EH (cell line): ENCODE results near the gene KAZN.

Source experiments
- DNase-seq: peaks from one replicate; pipeline ENCODE4 v3.0.0-alpha.2; 2015; ENCODE audit warnings: low read depth

KAZN gene

DNA sequence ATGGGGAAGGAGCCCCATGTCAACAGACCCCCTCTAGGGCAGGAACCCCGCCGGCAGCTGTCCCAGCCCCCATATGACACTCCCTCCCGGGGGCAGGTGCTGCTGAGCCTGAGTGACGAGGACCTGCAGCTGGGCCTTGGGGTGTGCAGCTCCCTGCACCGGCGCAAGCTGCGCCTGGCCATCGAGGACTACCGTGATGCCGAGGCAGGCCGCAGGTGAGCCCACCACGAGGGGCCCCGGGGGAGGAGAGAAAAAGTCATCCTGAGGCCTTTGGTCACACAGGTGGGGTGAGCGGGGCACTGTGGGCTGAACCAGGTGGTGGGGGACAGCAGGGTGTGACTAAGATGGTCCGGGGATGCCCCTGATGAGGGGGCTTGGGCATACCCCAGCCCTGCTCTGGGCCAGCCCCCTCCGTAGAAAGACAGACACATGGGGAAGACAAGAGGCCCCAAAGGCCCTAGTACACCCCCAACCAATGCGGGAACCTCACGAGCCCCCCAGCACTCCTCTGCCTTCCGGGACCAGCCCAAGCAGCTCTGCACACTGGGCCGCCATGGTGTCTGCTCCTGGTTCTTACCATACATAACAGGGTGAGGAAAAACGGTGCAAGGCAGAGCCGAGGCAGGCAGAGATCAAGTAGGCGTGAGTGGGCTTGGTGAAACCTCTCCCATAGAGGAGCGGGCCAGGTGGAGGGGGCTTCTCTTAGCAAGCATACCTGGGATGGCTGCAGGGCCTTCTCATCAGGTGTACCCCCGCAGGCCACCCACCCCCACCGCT, 496.4 kb downstream of the KAZN start:
- no peak for DNase-seq

DNA sequence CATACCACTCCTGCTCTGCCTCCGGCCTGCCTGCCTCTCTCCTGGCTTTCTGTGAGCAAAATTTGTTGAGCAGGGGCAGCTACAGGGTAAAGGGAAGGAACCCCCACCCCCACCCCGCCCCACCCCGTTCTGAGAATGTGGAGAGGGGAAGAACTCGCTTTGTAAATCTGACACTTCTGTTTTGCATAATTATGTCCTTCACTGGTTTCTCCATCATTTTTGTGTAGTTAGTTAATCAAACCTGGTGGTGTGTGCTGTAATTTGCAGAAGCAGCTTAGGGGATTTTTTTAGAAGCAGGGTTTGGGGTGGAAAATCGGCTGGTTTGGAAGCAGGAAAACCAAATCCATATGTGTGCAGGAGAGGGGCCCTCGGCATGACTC, 497.0 kb downstream of the KAZN start:
- no peak for DNase-seq

DNA sequence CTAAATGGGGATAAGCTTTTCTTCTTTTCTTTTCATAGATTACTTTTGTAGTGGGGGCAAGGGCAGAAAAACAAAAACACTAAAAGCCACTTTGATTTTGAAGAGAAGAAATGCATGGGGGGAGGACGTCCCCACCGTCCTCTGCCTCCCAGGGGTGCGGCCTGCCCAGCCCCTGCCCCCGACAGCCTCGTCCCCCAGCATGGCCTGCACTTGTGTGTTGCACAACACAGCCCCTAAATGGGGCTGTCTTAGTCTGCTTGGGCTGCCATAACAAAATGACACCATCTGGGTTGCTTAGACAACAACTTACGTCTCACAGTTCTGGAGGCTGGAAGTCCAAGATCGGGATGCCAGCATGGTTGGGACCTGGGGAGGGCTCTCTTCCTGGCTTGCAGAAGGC, 497.8 kb downstream of the KAZN start:
- no peak for DNase-seq

DNA sequence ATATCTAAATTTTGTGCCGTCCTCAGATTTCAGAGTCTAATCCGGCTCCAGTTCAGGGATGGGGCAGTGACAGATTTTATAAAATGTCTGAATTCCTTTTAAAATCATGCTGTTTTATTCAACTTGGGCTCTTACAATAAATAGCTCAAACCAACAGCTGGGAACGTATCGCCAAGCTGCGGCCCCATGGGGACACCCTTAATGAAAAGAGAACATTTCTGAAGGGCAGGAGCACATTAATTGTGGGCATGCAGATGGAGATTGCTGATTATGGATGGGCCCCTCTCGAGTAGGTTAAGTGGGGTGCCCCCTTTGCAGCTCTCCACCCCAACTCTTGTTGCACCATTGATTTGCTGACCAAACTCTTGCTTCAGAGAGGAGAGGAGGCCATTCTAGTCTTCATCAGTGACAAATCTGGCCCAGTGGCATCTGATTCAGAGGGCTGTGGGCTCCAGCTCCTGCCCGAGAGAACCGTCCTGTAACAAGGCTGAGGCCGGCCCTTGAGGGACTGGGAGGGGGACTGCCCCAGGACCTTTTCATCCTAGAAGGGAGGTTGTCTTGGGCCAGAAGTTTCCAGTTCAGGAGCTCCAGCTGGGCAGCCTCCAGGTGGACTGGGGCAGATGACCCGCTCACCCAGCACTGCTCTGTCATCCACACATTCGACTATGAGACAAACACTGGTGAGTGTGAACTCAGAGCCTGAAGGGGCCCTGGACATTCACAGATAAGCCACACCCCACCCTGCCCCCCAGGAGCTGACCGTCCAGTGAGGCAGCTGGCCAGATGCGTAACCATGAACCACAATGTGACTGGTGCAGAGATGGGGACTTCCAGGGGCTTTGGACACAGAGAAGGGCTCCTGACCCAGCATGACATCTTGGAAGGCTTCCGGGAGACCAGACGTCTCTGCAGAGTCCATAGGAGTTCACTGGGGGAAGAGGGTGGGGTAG, 500.0 kb downstream of the KAZN start:
- DNase-seq = no peak

DNA sequence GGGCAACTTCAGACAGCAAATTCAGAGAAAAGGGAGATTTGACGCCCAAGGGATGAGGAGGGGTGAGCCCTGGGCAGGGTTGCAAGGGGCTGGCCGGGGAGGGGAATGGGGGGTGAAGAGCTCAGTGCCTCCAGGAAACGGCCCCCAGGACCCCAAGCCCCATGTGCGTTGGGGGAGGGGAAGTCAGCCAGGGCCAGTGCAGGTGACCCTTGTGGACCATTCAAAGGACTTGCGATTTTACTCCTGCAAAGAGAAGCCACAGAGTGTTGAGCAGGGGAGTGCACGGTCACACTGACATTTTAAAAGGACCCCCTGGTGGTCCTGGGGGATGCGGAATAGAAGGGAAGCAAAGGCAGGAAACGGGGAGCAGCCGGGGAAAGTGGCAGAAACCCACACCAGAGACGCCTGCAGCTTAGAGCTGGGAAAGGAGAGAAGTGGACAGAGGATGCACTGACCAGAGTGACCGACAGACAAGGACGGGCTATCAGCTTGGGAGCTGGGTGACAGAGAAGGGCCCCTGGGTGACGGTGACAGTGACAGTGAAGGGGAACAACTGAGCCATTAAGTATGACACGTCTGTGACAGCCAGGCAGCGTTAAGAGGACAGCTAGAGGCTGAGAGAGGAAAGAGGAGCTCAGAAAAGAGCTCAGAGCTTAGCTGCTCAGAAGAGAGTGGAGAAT, 501.1 kb downstream of the KAZN start:
- no peak for DNase-seq

DNA sequence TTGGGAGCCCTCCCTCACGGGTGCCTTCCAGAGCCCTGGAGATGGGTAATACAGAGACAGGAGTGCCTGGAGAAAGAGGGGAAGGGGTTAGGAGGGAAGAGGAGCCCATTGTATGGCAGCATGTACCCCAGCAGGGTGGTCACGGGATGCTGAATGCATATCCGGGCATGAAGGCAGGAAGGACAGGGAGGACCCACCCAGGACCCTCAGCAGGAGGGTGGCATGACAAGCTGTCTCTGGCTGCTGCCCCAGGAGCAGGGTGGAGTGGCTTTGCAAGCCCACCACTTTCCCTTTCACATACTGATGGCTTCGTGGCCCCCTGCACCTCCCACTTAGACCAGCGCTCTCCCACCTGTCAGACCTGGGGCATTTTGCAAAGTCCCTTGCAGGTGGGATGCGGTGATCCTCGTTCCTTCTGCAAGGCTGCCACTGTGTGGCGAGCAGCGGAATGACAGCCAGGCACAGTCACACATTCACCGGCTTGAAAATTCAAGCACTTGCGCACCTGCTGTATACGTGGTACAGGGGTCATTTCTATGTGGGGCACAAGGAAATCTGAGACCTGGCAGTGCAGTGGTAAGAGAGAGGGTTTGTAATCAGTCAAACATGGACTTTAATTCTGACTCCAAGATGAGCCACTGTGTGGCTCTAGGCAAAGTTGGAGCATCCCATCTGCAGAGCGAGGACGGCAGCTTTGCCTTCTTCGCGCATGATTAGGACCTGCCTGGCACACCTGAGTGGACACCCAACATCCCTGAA, 501.8 kb downstream of the KAZN start:
- DNase-seq = peak; percentile 36

DNA sequence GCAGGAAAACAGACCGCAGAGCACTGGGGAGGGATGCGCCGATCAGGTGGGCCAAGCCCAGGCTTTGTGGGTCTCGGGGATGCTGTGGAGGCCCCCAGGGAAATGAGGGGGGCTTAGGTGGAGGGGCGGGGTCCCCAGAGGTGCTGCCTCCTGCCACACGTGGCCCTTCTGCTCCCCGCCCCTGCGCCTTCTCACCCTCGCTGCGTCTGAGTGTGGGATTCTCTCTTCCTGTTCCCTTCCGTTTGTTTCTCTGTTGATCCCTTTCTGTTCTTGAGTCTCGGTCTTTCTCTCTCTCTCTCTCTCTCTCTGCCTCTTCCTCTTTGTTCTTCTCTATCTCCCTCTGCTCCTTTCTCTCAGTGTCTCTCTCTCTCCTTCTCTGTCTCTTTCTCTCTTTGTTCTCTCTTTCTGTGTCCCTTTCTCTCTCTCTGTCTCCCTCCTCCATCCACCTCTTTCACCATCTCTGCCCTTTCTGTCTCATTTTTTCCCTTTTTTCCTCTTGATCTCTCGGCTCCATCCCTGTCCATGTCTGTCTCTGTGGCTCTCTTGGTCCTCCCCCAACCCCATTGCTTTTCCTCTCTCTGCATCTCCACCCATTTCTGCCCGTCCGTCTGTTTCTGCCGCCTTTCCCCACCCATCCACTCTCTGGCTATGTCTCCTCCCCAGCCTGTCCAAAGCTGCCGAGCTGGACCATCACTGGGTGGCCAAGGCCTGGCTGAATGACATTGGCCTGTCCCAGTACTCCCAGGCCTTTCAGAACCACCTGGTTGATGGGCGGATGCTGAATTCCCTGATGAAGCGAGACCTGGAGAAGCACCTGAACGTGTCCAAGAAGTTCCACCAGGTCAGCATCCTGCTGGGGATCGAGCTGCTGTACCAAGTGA, 502.6 kb downstream of the KAZN start:
- DNase-seq = no peak

DNA sequence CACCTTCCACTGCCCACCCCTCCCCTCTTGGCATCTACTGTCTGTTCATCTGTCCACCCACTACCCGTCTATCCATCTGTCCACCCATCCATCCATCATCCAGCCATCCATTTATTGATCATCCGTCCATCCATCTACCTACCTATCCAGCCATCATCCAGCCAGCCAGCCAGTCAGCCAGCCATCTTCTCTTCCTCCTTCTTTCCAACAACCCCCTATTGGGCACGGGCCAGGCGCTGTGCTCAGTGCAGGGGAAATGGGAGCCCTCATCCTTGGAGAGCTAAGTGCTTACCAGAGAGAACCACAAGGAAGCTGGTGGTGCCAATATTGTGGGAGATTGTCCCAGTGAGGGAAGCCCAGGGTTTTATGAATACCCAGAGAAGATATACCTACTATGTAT, 503.3 kb downstream of the KAZN start:
- no peak for DNase-seq

DNA sequence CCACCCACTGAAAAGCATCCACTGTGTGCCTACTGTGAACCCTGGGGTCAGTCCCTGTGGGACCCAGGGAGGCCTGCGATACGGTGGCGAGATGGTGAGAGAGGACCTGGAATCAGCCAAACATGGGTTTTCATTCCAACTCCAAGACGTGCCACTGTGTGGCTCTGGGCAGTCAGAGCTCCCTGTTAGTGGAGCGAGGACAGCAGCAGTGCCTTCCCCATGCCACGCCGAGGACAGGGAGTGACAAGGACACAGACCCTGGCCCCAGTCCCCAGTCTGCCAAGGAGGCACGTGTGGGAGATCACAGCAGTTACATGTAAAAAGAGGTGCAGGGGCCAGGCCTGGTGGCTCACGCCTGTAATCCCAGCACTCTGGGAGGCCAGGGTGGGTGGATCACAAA, 504.2 kb downstream of the KAZN start:
- no peak for DNase-seq

DNA sequence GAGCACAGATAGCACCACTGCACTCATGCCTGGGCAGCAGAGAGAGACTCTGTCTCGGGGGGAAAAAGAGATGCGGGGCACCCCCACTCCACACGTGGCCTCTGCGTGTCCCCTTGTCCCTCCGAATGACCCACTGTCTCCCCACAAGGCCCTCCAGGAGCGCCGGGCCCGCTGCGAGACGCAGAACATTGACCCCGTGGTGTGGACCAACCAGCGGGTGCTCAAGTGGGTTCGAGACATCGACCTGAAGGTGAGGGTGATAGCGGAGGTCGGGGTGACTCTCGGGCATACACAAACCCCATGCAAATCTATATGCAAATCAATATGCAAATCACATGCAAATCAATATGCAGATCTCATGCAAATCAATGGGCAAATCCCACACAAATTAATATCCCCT, 504.7 kb downstream of the KAZN start:
- DNase-seq = no peak

DNA sequence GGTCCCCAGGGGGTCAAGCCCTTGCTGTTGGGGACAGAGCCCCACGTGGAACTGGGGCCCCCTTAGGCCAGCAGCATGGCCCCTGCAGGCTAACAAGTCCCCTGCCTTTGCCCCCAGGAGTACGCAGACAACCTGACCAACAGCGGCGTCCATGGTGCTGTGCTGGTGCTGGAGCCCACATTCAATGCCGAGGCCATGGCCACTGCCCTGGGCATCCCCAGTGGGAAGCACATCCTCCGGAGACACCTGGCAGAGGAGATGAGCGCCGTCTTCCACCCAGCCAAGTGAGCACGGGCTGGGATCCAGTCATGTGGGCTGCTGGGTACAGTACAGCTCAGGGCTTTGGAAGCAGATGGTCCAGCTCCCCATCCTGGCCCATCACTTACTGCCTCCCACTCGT, 505.4 kb downstream of the KAZN start:
- no peak for DNase-seq

DNA sequence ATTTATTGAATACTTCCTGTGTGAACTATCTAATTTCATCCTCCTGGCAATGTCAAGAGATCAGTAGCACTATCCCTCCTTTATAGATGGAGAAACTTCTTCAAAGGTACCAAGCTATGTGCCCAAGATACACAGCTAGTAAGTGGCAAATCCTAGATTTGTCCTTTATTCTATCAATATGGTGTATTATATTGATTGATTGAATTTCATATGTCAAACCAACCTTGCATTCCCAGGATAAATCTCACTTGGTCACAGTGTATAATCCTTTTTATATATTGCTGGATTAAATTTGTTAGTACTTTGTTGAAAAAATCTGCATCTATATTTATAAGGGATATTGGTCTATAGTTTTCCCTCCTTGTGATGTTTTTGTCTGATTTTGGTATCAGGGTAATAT, 506.3 kb downstream of the KAZN start:
- no peak for DNase-seq

DNA sequence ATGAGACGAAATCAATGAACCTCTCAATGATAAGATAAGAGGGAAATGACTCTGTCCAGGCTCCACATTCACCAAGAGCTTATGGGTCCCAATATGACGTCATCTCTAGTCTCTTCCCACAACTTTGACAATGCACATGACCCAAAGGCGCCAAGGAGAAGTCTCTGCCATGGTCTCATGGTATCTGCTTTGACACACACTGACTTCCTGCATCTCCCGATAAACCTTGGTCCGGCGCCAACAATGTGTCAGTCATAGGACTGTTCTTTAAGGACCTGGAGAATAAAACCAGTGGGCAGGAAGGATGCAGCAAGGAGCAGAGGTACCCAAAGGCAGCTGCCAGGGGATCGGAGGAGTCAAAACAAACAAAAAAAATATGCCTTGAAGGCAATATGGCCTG, 508.1 kb downstream of the KAZN start:
- peak; percentile 8 for DNase-seq

DNA sequence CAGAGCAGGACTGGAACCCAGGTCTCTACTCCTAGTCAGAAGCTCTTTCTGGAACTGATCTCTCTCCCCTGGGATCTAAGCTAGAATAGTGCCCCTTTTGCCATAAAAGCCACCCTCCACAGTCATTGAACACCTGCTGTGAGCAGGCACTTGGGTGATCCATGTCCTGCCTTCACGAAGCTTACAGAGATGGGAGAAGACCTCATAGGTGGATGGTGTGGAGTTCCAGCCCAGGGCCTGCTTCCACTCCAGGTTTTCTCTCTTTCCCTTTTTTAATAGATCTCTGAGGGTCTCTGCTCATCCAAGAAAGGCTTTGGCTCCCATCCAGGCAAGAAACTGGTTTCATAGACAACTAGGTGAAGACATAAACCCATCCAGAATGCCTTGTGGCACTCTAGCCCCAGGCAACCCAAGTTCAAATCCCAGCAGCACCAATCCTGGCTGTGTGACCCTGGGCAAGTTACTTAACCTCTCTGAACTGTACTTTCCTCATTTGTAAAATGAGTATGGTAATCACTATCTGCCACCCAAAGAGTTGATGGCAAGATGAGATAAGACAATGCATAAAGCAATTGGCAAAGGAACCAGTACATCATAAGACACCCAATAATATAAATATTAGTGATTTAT, 508.7 kb downstream of the KAZN start:
- DNase-seq = no peak

DNA sequence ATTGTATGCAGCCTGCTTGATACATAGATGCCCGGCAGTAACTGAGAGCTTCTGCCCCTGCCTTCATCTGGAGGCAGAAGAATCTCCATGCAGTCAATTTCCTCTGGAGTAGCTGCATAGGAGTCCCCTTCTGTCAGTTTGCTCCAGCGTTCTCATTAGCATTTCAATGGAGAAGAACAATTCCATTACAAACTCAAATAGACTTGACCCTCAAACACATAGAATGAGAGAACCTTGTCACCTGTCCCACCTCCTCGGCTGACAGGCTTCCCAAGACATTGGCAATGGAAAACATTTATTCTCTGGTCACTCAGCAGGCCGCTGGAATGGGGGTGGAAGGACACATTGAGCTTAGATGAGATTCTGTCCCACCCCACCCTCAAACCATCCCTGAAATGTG, 509.4 kb downstream of the KAZN start:
- no peak for DNase-seq

DNA sequence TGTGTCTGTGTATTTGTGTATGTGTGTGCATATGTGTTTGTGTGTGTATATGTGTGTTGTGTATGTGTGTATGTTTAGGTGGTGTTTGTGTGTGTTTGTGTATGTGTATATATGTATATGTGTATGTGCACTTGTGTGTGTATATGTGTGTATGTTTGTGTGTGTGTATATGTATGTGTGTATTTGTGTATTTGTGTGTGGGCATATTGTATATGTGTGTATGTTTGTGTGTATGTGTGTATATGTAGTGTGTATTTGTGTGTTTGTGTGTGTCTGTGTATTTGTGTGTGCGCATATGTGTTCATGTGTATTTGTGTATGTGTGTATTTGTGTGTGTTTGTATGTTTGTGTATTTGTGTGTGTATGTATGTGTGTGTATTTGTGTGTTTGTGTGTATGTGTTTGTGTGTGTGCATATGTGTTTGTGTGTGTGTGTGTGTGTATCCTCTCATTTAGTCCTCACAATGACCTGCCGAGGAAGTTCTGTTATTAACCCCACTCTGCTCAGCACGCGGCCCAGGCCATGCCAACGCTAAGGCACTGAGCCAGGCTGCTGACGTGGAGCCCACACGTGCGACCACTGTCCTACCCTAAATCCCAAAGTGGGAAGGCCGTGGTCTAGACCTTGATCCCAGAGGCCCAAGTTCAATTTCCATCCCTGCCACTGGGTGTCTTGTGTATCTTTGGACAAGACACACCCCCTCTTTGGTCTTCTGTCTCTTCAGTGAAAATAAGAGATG, 511.8 kb downstream of the KAZN start:
- DNase-seq = no peak

DNA sequence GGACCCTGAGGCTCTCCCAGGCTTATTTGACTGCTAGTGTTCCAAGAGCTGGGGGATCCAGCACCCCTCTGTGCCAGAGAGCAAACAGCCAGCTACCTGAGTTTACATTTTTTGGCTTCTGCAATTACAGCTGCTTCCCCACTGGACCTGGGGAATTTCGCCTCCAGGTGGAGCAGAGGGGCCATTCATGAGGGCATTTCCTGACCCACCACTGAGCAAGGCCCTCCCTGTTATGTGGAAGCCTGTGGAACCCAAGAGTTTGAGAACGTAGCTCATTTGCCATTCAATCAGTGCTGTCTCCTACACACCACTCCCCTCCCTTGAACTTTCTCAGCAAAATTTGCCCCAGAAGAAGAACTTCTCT, 512.4 kb downstream of the KAZN start:
- no peak for DNase-seq

DNA sequence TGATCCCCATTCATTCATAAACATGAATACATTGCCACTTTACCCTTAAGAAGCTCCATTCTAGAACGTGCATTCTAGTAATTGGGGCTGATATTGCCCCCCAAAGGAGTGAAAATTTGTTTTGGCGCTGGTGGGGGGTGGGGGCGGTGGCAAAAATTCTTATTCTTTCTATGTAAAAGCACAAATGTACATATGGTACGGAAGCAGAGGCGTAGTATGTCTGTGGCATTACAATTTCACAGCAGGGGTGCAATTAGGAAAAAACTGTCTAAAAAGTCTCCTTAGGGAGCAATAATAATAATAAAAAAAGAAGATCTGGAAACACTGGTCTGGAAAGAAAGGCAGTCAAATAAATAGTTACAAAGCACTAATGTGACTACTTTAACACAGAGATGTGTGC, 514.7 kb downstream of the KAZN start:
- DNase-seq = no peak

DNA sequence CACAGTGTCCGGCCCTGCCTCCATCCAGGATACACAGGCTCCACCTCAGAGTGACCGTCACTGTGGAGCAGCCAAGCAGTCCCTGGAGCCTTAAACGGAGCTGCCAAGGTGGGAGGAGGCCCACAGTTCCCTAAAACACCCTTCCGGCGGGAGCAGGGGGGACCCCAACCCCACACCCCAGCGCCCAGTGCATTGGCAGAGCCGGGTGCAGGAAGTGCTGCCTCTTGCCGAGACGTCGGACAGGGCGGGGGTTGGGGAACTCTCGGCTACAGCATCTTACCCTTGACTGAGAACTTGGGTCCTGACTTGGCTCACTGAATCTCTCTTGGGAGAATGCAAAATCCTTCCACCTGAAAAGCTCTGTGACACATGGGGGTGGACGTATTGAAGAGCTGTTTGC, 516.4 kb downstream of the KAZN start:
- DNase-seq = no peak
